ENCODE data around the gene CPM. TPM values are rescaled to one million over a fixed set of nuclear protein-coding genes. Genes with fewer than 3 reads are reported as not detected.
A peak's percentile ranks its signal among the peaks of the same experiment; 100 is the strongest.

Gene CPM
- total RNA-seq, 2 experiments from 2014 or later: 3.8 to 13.0 TPM

GRCh38 chr12:68856510-68856909 lies 76.5 kb downstream of the CPM start:
- Histone ChIP-seq H4K20me1 (ENCODE audit: insufficient read depth, low read length) (no peaks in the 10 kb centered on the region), H3K79me2 (ENCODE audit: insufficient read depth, low read depth, low read length) (no peaks in the 10 kb centered on the region), H3K27ac (ENCODE audit: low read depth, low read length, poor library complexity, severe bottlenecking) (no peak overlapping the region), H3K9me2 (ENCODE audit: insufficient read depth, low read length) (no peaks in the 10 kb centered on the region), H3K4me3 (ENCODE audit: low read depth, low read length, poor library complexity, severe bottlenecking) (no peak overlapping the region), H2AFZ (ENCODE audit: low read length) (no peak overlapping the region), H3K36me3 (ENCODE audit: insufficient read depth, low read length) (no peaks in the 10 kb centered on the region), H3K9me3 (ENCODE audit: low read length) (no peaks in the 10 kb centered on the region), H3K4me2 (ENCODE audit: low read length) (no peak overlapping the region), H3K4me1 (ENCODE audit: insufficient read depth, low read length, poor library complexity, severe bottlenecking) (no peaks in the 10 kb centered on the region)
- no peak for DNase-seq (ENCODE audit: low spot score)
- BruUV-seq (replicated peaks): no TSS peak
- ChIA-PET CTCF (ENCODE audit: unreplicated experiment) (no interaction called here), POLR2A (no interaction called here)
- intact Hi-C loops (cut with micrococcal nuclease; ENCODE audit: unreplicated experiment): no loop called here
- TF ChIP-seq, protein P1, sequence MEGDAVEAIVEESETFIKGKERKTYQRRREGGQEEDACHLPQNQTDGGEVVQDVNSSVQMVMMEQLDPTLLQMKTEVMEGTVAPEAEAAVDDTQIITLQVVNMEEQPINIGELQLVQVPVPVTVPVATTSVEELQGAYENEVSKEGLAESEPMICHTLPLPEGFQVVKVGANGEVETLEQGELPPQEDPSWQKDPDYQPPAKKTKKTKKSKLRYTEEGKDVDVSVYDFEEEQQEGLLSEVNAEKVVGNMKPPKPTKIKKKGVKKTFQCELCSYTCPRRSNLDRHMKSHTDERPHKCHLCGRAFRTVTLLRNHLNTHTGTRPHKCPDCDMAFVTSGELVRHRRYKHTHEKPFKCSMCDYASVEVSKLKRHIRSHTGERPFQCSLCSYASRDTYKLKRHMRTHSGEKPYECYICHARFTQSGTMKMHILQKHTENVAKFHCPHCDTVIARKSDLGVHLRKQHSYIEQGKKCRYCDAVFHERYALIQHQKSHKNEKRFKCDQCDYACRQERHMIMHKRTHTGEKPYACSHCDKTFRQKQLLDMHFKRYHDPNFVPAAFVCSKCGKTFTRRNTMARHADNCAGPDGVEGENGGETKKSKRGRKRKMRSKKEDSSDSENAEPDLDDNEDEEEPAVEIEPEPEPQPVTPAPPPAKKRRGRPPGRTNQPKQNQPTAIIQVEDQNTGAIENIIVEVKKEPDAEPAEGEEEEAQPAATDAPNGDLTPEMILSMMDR (conservative IDR thresholded peaks at IDR 0.05; ENCODE audit: low read length): no peak
- TF ChIP-seq EZH2phosphoT487 (IDR thresholded peaks at IDR 0.05; ENCODE audit: borderline replicate concordance, low read depth, low read length): no peak

DNA sequence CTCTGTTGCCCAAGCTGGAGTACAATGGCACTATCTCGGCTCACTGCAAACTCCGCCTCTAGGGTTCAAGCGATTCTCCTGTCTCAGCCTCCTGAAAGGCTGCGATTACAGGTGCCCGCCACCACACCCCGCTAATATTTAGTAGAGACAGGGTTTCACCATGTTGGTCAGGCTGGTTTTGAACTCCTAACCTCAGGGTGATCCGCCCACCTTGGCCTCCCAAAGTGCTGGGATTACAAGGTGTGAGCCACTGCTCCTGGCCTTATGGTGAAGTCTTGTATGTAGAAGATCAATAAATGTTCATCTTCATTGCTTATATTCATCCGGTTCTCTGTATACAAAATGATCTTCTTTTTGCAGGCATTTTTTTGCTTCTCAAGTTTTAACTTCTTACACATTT lies 77.2 kb downstream of the CPM start:
- POLR2A ChIA-PET: interaction anchor here (0.8 kb wide), 1 partner anchor 133 kb away, joined by 3 read pairs; no protein-coding TSS in a partner anchor
- H2AFZ ChIP-seq (ENCODE audit: low read length): no peak overlapping the region
- no peaks in the 10 kb centered on the region for H4K20me1 ChIP-seq (ENCODE audit: insufficient read depth, low read length)
- BruUV-seq (replicated peaks): no TSS peak
- H3K4me2 ChIP-seq (ENCODE audit: low read length): no peak overlapping the region
- H3K9me3 ChIP-seq (ENCODE audit: low read length): no peaks in the 10 kb centered on the region
- H3K27ac ChIP-seq (ENCODE audit: low read depth, low read length, poor library complexity, severe bottlenecking): no peak overlapping the region
- H3K9me2 ChIP-seq (ENCODE audit: insufficient read depth, low read length): no peaks in the 10 kb centered on the region
- no peak overlapping the region for H3K4me3 ChIP-seq (ENCODE audit: low read depth, low read length, poor library complexity, severe bottlenecking)
- H3K36me3 ChIP-seq (ENCODE audit: insufficient read depth, low read length): no peaks in the 10 kb centered on the region
- TF ChIP-seq, protein P1 (conservative IDR thresholded peaks at IDR 0.05; ENCODE audit: low read length): no peak
- TF ChIP-seq EZH2phosphoT487 (IDR thresholded peaks at IDR 0.05; ENCODE audit: borderline replicate concordance, low read depth, low read length): no peak
- intact Hi-C loops (cut with micrococcal nuclease; ENCODE audit: unreplicated experiment): no loop called here
- H3K79me2 ChIP-seq (ENCODE audit: insufficient read depth, low read depth, low read length): no peaks in the 10 kb centered on the region
- DNase-seq (ENCODE audit: low spot score): no peak
- CTCF ChIA-PET (ENCODE audit: unreplicated experiment): no interaction called here
- H3K4me1 ChIP-seq (ENCODE audit: insufficient read depth, low read length, poor library complexity, severe bottlenecking): no peaks in the 10 kb centered on the region

DNA sequence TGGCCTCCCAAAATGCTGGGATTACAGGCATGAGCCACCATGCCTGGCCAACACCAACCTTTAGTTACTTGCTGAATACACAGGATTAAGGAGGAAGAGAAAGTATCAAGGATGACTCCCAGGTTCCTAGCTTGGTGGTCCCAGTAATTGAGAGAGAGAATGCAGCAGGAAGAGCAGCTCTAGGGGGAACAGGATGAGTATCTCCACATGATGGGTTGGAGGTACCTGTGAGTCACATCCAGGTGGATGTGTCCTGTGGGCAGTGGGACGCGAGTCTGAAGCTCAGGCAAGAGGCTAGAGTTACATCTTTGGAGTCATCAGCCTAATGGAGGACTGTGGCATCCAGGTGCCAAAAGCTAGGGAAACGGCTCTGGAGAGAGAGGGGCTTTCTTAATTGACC lies 77.9 kb downstream of the CPM start:
- Histone ChIP-seq H2AFZ (ENCODE audit: low read length) (no peak overlapping the region), H3K4me3 (ENCODE audit: low read depth, low read length, poor library complexity, severe bottlenecking) (no peak overlapping the region), H3K4me2 (ENCODE audit: low read length) (no peak overlapping the region), H3K36me3 (ENCODE audit: insufficient read depth, low read length) (no peaks in the 10 kb centered on the region), H3K27ac (ENCODE audit: low read depth, low read length, poor library complexity, severe bottlenecking) (no peak overlapping the region), H3K79me2 (ENCODE audit: insufficient read depth, low read depth, low read length) (no peaks in the 10 kb centered on the region), H3K4me1 (ENCODE audit: insufficient read depth, low read length, poor library complexity, severe bottlenecking) (no peaks in the 10 kb centered on the region), H3K9me2 (ENCODE audit: insufficient read depth, low read length) (no peaks in the 10 kb centered on the region), H4K20me1 (ENCODE audit: insufficient read depth, low read length) (no peaks in the 10 kb centered on the region), H3K9me3 (ENCODE audit: low read length) (no peaks in the 10 kb centered on the region)
- CTCF ChIA-PET (ENCODE audit: unreplicated experiment): no interaction called here
- no peak for TF ChIP-seq EZH2phosphoT487 (IDR thresholded peaks at IDR 0.05; ENCODE audit: borderline replicate concordance, low read depth, low read length)
- TF ChIP-seq, protein P1 (conservative IDR thresholded peaks at IDR 0.05; ENCODE audit: low read length): no peak
- no peak for DNase-seq (ENCODE audit: low spot score)
- POLR2A ChIA-PET: interaction anchor here (0.7 to 0.8 kb wide), 2 partner anchors 35 to 134 kb away, joined by 3 read pairs; no protein-coding TSS in a partner anchor
- TSS peak; percentile 69 for BruUV-seq (replicated peaks)
- intact Hi-C loops (cut with micrococcal nuclease; ENCODE audit: unreplicated experiment): no loop called here
